SK-N-SH treated with all-trans-retinoic acid at 6 μM for 48 hours (cell line): ENCODE results near the gene DHCR7.

Source experiments
- ARNTL ChIP-seq: fragments of 450-650 bp; formaldehyde crosslinking; IDR thresholded peaks from 2 replicates; pipeline ENCODE4 v1.5.0; 2020; ENCODE audit warnings: low read depth, mild to moderate bottlenecking, moderate library complexity, borderline replicate concordance
- OSR1 ChIP-seq: fragments of 250-450 bp; sonication (Bioruptor Pico); IDR thresholded peaks from 2 replicates; pipeline ENCODE4 v1.8.0; 2022; ENCODE audit warnings: moderate library complexity, mild to moderate bottlenecking, inconsistent platforms
- PATZ1 ChIP-seq: fragments of 250-450 bp; sonication (Bioruptor Pico); IDR thresholded peaks from 2 replicates; pipeline ENCODE4 v1.8.0; 2020; ENCODE audit warnings: mild to moderate bottlenecking, moderate library complexity, borderline replicate concordance
- SNAI2 ChIP-seq: fragments of 250-450 bp; sonication (Bioruptor Pico); IDR thresholded peaks from 2 replicates; pipeline ENCODE4 v1.5.0; 2020; ENCODE audit warnings: mild to moderate bottlenecking, moderate library complexity
- ZFP3 ChIP-seq: fragments of 250-450 bp; sonication (Bioruptor Pico); IDR thresholded peaks from 2 replicates; pipeline ENCODE4 v1.5.0; 2020; ENCODE audit warnings: mild to moderate bottlenecking, moderate library complexity
- ZNF70 ChIP-seq: fragments of 450-650 bp; formaldehyde crosslinking; IDR thresholded peaks from 2 replicates; pipeline ENCODE4 v1.5.0; 2020; ENCODE audit warnings: mild to moderate bottlenecking, moderate library complexity

GRCh38 chr11:71473793-71474080, 25.5 kb upstream of the DHCR7 start:
- no peak for TF ChIP-seq OSR1 (CRISPR knock-in tag)
- TF ChIP-seq PATZ1 (CRISPR knock-in tag) = no peak
- TF ChIP-seq ARNTL (CRISPR knock-in tag) = no peak
- no peak for TF ChIP-seq ZNF70 (CRISPR knock-in tag)
- no peak for TF ChIP-seq ZFP3 (CRISPR knock-in tag)
- no peak for TF ChIP-seq SNAI2
